ENCODE data around the gene LOC128125822.
A peak's percentile ranks its signal among the peaks of the same experiment; 100 is the strongest.
"Not testable (repeated sequence)": the region's sequence is repeated elsewhere in the genome, so short reads cannot be mapped to it uniquely, and the experiment has no call there.

Gene LOC128125822

GRCh38 chr6:63572044-63572746 is at the start of gene LOC128125822, which contains the start of gene PTP4A1:
Gene LOC128125822, plus strand, starts transcription at chr6:63572480.
Gene PTP4A1, plus strand, starts transcription at chr6:63572480. Its CDS starts 4,401 bp downstream, at chr6:63576881.
- peak; percentile 97 to 99 for DNase-seq
- TF ChIP-seq GATA1 (IDR thresholded peaks at IDR 0.05; ENCODE audit: low read depth, low read length), result no peak
- TF ChIP-seq POLR2A (IDR thresholded peaks at IDR 0.05; ENCODE audit: low read length), result peak; percentile 98

GRCh38 chr6:63522911-63523287 is 49.4 kb upstream of the LOC128125822 start:
- not testable (repeated sequence) for DNase-seq

- no peak for TF ChIP-seq GATA1 (IDR thresholded peaks at IDR 0.05; ENCODE audit: low read depth, low read length)
- no peak for TF ChIP-seq POLR2A (IDR thresholded peaks at IDR 0.05; ENCODE audit: low read length)
- DNase-seq, result no peak
Observed at GRCh38 chr6:63523630-63524029, 48.6 kb upstream of the LOC128125822 start.

GRCh38 chr6:63525186-63525878 is 46.9 kb upstream of the LOC128125822 start:
- no peak for DNase-seq

GRCh38 chr6:63526931-63527330 is 45.3 kb upstream of the LOC128125822 start:
- DNase-seq, result no peak
- TF ChIP-seq GATA1 (IDR thresholded peaks at IDR 0.05; ENCODE audit: low read depth, low read length), result no peak
- TF ChIP-seq POLR2A (IDR thresholded peaks at IDR 0.05; ENCODE audit: low read length), result no peak

More at GRCh38 chr6:63525186-63525878, 46.9 kb upstream of the LOC128125822 start:
- TF ChIP-seq POLR2A (IDR thresholded peaks at IDR 0.05; ENCODE audit: low read length), result no peak
- TF ChIP-seq GATA1 (IDR thresholded peaks at IDR 0.05; ENCODE audit: low read depth, low read length), result no peak

GRCh38 chr6:63527658-63528514 is 44.4 kb upstream of the LOC128125822 start:
- TF ChIP-seq GATA1 (IDR thresholded peaks at IDR 0.05; ENCODE audit: low read depth, low read length) (no peak), POLR2A (IDR thresholded peaks at IDR 0.05; ENCODE audit: low read length) (no peak)
- DNase-seq, result no peak

- TF ChIP-seq POLR2A (IDR thresholded peaks at IDR 0.05; ENCODE audit: low read length) (no peak), GATA1 (IDR thresholded peaks at IDR 0.05; ENCODE audit: low read depth, low read length) (no peak)
- DNase-seq, result no peak
Observed at GRCh38 chr6:63529498-63529897, 42.8 kb upstream of the LOC128125822 start.

GRCh38 chr6:63530182-63530581 is 42.1 kb upstream of the LOC128125822 start:
- no peak for DNase-seq
- TF ChIP-seq POLR2A (IDR thresholded peaks at IDR 0.05; ENCODE audit: low read length) (no peak), GATA1 (IDR thresholded peaks at IDR 0.05; ENCODE audit: low read depth, low read length) (no peak)

- TF ChIP-seq POLR2A (IDR thresholded peaks at IDR 0.05; ENCODE audit: low read length), result no peak
- no peak for TF ChIP-seq GATA1 (IDR thresholded peaks at IDR 0.05; ENCODE audit: low read depth, low read length)
- no peak for DNase-seq
Observed at GRCh38 chr6:63530991-63531390, 41.3 kb upstream of the LOC128125822 start.

- TF ChIP-seq GATA1 (IDR thresholded peaks at IDR 0.05; ENCODE audit: low read depth, low read length), result no peak
- TF ChIP-seq POLR2A (IDR thresholded peaks at IDR 0.05; ENCODE audit: low read length), result no peak
- no peak for DNase-seq
Observed at GRCh38 chr6:63533026-63533425, 39.3 kb upstream of the LOC128125822 start.

- TF ChIP-seq GATA1 (IDR thresholded peaks at IDR 0.05; ENCODE audit: low read depth, low read length) (no peak), POLR2A (IDR thresholded peaks at IDR 0.05; ENCODE audit: low read length) (no peak)
- no peak for DNase-seq
Observed at GRCh38 chr6:63533952-63534351, 38.3 kb upstream of the LOC128125822 start.

- DNase-seq, result no peak
- no peak for TF ChIP-seq GATA1 (IDR thresholded peaks at IDR 0.05; ENCODE audit: low read depth, low read length)
- TF ChIP-seq POLR2A (IDR thresholded peaks at IDR 0.05; ENCODE audit: low read length), result no peak
Observed at GRCh38 chr6:63537201-63537958, 34.9 kb upstream of the LOC128125822 start.

- no peak for TF ChIP-seq GATA1 (IDR thresholded peaks at IDR 0.05; ENCODE audit: low read depth, low read length)
- TF ChIP-seq POLR2A (IDR thresholded peaks at IDR 0.05; ENCODE audit: low read length), result no peak
- DNase-seq, result no peak
Observed at GRCh38 chr6:63537959-63538300, 34.4 kb upstream of the LOC128125822 start.
